MV-4-11 (cell line): ENCODE measurements around the gene VDR.

Experiments
- DNase-seq: peaks from one replicate; lab custom pipeline; 2025; lab: John Stamatoyannopoulos, UW

The VDR gene

GRCh38 chr12:47795121-47795813 lies 109.5 kb downstream of the VDR start:
- DNase-seq, result no peak

DNA sequence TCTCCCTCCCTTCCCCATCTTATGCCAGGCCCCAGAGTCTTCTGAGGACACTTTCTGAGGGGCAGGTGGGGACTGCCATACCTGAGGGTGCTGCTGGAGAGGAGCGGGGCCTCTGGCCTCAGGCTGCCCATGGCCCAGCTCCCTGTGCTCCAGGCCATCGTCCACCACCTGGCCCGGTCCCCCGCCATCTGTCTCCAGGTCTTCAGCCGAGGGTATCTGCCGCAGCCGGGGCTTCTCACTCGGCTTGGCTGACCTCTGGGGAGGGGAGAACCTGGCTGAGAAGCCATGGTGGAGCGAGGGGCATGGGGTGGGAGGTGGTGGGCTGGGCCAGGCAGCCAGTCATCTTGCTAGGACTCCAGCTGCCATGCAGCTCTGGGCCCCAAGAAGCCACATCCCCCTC lies 110.1 kb downstream of the VDR start:
- no peak for DNase-seq

DNA sequence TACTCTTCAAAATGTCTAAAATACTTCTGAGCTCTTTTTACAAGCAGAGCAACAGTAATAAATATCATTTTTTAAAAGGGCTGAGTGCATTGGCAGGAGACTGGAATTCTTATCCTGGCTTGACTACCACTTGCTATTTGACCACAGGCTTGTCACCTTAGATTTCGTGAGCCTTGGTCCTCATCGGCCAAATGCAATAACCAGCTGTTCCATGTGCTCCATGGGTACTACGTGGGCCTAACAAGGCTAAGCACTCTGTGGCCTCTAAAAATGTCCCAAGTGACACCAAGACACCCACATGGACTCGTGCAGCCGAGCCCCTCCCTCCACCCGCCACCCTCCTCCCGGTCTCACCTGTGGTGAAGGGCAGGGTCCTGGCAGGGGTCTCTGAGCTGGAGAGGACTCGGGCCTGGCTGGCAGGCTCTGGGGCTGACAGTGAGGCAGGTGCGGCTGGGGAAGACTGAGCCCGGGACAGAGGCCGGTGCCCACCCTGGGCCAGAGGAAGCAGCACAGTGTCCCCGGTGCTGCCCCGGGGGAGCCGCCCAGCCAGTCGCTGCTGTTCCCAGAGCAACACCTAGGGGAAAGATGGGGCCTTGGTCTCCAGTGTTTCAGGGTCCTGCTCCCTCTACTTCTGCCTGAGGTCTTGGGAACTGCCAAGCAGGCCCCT lies 111.6 kb downstream of the VDR start:
- DNase-seq, result no peak

- no peak for DNase-seq
These were observed 112.9 kb downstream of the VDR start for GRCh38 chr12:47791874-47792273.
